ENCODE data around the gene CNGA2. TPM values are rescaled to one million over a fixed set of nuclear protein-coding genes. Genes with fewer than 3 reads are reported as not detected.

CNGA2 gene
- total and polyA plus RNA-seq, 9 of the 15 experiments (the other 6 are each of a cell fraction or from before 2014, with no cell fraction given), result not detected

DNA sequence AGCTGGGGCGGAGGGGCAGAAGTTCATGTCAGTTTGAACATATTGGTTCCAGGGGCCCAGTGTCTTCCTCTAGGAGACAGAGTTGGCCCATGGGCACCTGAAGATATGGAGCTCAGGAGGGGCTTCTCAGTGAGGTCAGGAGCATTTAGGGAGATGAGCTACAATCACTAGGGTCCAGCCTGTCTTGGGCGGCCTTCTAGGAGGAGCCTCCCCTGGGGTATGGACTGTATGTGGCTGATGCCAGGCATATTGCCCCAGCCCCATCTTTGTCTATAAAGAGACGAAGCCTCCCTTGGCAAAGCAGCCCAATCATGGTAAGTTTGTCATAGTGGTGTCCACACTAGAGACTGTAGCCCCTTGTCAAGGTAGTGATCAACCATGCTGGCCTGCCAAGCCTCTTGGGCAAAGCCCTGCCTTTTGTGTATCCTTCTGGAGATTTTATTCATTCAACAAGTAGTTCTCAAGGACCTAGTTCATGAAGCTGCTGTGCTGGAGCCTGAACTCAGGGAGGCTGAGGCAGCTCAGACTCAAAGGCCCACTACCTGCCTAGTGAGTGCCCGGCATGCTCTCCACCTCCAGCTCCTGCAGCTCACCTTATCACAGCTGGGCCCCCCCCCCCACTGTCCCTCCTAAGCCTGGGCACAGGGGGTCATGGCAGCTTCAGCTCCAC, 5.4 kb upstream of the CNGA2 start (continued):
- TF ChIP-seq, protein P1, sequence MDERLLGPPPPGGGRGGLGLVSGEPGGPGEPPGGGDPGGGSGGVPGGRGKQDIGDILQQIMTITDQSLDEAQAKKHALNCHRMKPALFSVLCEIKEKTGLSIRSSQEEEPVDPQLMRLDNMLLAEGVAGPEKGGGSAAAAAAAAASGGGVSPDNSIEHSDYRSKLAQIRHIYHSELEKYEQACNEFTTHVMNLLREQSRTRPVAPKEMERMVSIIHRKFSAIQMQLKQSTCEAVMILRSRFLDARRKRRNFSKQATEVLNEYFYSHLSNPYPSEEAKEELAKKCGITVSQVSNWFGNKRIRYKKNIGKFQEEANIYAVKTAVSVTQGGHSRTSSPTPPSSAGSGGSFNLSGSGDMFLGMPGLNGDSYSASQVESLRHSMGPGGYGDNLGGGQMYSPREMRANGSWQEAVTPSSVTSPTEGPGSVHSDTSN (CRISPR knock-in tag; IDR thresholded peaks at IDR 0.05; ENCODE audit: low read depth), result no peak
- TF ChIP-seq, protein P1 (tag; conservative IDR thresholded peaks at IDR 0.05; ENCODE audit: low read depth), result no peak

GRCh38 chrX:151735219-151735618, 673 bp downstream of the CNGA2 start:
- ChIA-PET POLR2A (interaction anchor here (0.6 to 1.9 kb wide), 5 partner anchors 8 to 369 kb away, joined by 3 to 4 read pairs (median 3); no protein-coding TSS in a partner anchor), CTCF (ENCODE audit: low intra/inter-chr PET ratio) (no interaction called here)
- Histone ChIP-seq H3K4me3 (no peak overlapping the region), H3K27me3 (ENCODE audit: control insufficient read depth in 2 of 2, insufficient read depth in 2 of 2, low read length in 2 of 2) (peaks cover 0 to 39% of the 10 kb centered on the region in 2 experiments; a peak in 4 of 5 replicates), H3K79me2 (ENCODE audit: control insufficient read depth, insufficient read depth, low read length) (no peaks in the 10 kb centered on the region), H3K4me2 (ENCODE audit: insufficient read depth, low read length) (no peak overlapping the region), H3K9me1 (ENCODE audit: control insufficient read depth, insufficient read depth, low read length) (no peaks in the 10 kb centered on the region), H2AFZ (ENCODE audit: low read depth, low read length) (no peak overlapping the region), H3K27ac (ENCODE audit: extremely low read depth, low read depth, low read length) (no peak overlapping the region), H3K9ac (ENCODE audit: insufficient read depth in 1 of 2, low read depth in 2 of 2, low read length in 2 of 2) (no peak overlapping the region), H3K4me1 (replicated peaks in 1 of 2; ENCODE audit: control insufficient read depth in 2 of 2, insufficient read depth in 2 of 2, low read length in 2 of 2) (no peaks in the 10 kb centered on the region), H4K20me1 (replicated peaks; ENCODE audit: control insufficient read depth, insufficient read depth, low read length) (no peaks in the 10 kb centered on the region), H3K36me3 (ENCODE audit: control insufficient read depth, insufficient read depth, low read length) (no peaks in the 10 kb centered on the region), H3K9me3 (replicated peaks; ENCODE audit: control insufficient read depth, insufficient read depth, low read depth, low read length) (no peaks in the 10 kb centered on the region)
- BruUV-seq (replicated peaks), result no TSS peak
- no CpG with 5 or more reads among the region's 2 CpGs for WGBS (ENCODE audit: insufficient coverage, low coverage, missing lambda C conversion rate)
- intact Hi-C loops (cut with micrococcal nuclease), result no loop called here
- no peak for TF ChIP-seq CREB1 (IDR thresholded peaks at IDR 0.05)
- TF ChIP-seq CREB1 (CRISPR knock-in tag; IDR thresholded peaks at IDR 0.05), result no peak
- TF ChIP-seq CBX5 (IDR thresholded peaks at IDR 0.05; ENCODE audit: borderline replicate concordance, low read depth), result no peak
- no peak for TF ChIP-seq BRF2 (IDR thresholded peaks at IDR 0.05; ENCODE audit: borderline replicate concordance, insufficient read depth, insufficient read length)
- TF ChIP-seq ZBTB7A (IDR thresholded peaks at IDR 0.05; ENCODE audit: borderline replicate concordance, control insufficient read depth, low read depth, low read length), result no peak
- TF ChIP-seq NFYB (IDR thresholded peaks at IDR 0.05; ENCODE audit: extremely low read depth, insufficient read length), result no peak
- TF ChIP-seq, protein P1 (CRISPR knock-in tag; IDR thresholded peaks at IDR 0.05; ENCODE audit: low read depth), result no peak
- TF ChIP-seq, protein P1 (tag; conservative IDR thresholded peaks at IDR 0.05; ENCODE audit: low read depth), result no peak
- no peak for ATAC-seq
- DNase-seq (ENCODE audit: extremely low read depth in 1 of 4, low spot score in 3 of 4), result no peak
- FAIRE-seq, result no peak
- in situ Hi-C loops (cut with MboI), result no loop called here

Data from K562 (cell line).